DND-41 (cell line): ENCODE results near the gene SRRT.
A peak's percentile ranks its signal among the peaks of the same experiment; 100 is the strongest.

Source experiments
- ATAC-seq: fragments of 200-7000 bp; cut with Tn5 transposase; 3 replicates; pipeline ENCODE4 v1.9.1; 2021; ENCODE audit warnings: low read depth; ENCODE audit not compliant: insufficient read depth
- DNase-seq: peaks from one replicate; pipeline ENCODE4 v3.0.0-alpha.2; 2020
- H2AFZ ChIP-seq: 2 replicates; pipeline ENCODE4 v1.6.0; 2012; ENCODE audit warnings: low read depth, low read length
- H3K27ac ChIP-seq: 2 replicates; pipeline ENCODE4 v1.5.1; 2012; ENCODE audit warnings: low read length, inconsistent platforms
- H3K27me3 ChIP-seq: fragments of 200-600 bp; sonication (generic); 2 replicates; pipeline ENCODE4 v1.6.0; 2012; ENCODE audit warnings: low read length, mild to moderate bottlenecking, inconsistent platforms; ENCODE audit not compliant: insufficient read depth, poor library complexity
- H3K36me3 ChIP-seq: 2 replicates; pipeline ENCODE4 v1.5.1; 2012; ENCODE audit warnings: low read length, inconsistent platforms; ENCODE audit not compliant: insufficient read depth
- H3K4me1 ChIP-seq: 2 replicates; pipeline ENCODE4 v1.5.1; 2012; ENCODE audit warnings: mild to moderate bottlenecking, low read length; ENCODE audit not compliant: insufficient read depth
- H3K4me2 ChIP-seq: 2 replicates; pipeline ENCODE4 v1.6.0; 2012; ENCODE audit warnings: mild to moderate bottlenecking, moderate library complexity, low read length, inconsistent platforms; ENCODE audit not compliant: insufficient read depth
- H3K4me3 ChIP-seq, 2 experiments: fragments of 200-600 bp in 1 of 2; shearing (Covaris generic) in 1 of 2; 2 replicates each; pipeline ENCODE4 v1.5.1; 2012 to 2016; ENCODE audit warnings: inconsistent platforms in 2 of 2, low read length in 2 of 2, mild to moderate bottlenecking in 2 of 2, low read depth in 1 of 2, moderate library complexity in 1 of 2
- H3K79me2 ChIP-seq: 2 replicates; pipeline ENCODE4 v1.6.0; 2012; ENCODE audit warnings: low read length, inconsistent platforms; ENCODE audit not compliant: insufficient read depth
- H3K9ac ChIP-seq: 2 replicates; pipeline ENCODE4 v1.6.0; 2012; ENCODE audit warnings: low read depth, mild to moderate bottlenecking, inconsistent platforms, low read length, moderate library complexity
- H3K9me3 ChIP-seq: 2 replicates; pipeline ENCODE4 v1.5.1; 2012; ENCODE audit warnings: low read length, moderate library complexity, mild to moderate bottlenecking, inconsistent platforms; ENCODE audit not compliant: insufficient read depth, severe bottlenecking
- H4K20me1 ChIP-seq: 2 replicates; pipeline ENCODE4 v1.6.0; 2012; ENCODE audit warnings: low read length; ENCODE audit not compliant: insufficient read depth
- EZH2 ChIP-seq: IDR thresholded peaks from 3 replicates; pipeline ENCODE4 v1.6.1; 2012; ENCODE audit warnings: borderline replicate concordance, low read depth, mild to moderate bottlenecking, moderate library complexity, low read length, inconsistent platforms; ENCODE audit not compliant: severe bottlenecking
- TF ChIP-seq, protein P1 (sequence below): IDR thresholded peaks from 2 replicates; pipeline ENCODE4 v1.5.1; 2012; ENCODE audit warnings: borderline replicate concordance, low read length, moderate library complexity, mild to moderate bottlenecking; ENCODE audit not compliant: poor library complexity, severe bottlenecking; ENCODE audit errors: extremely low read depth

SRRT gene

GRCh38 chr7:100864263-100864845, 10.5 kb upstream of the SRRT start:
- Histone ChIP-seq H3K79me2 (peaks cover 29% of the 10 kb centered on the region), H3K4me3 (no peak overlapping the region), H2AFZ (no peak overlapping the region), H3K9me3 (no peaks in the 10 kb centered on the region), H3K27me3 (no peaks in the 10 kb centered on the region), H3K9ac (no peak overlapping the region), H3K27ac (no peak overlapping the region), H3K4me2 (no peak overlapping the region), H3K36me3 (peaks cover 40% of the 10 kb centered on the region), H4K20me1 (peaks cover 9% of the 10 kb centered on the region; the same call in 1 of the 2 replicates), H3K4me1 (peaks cover 26% of the 10 kb centered on the region)
- TF ChIP-seq, protein P1, sequence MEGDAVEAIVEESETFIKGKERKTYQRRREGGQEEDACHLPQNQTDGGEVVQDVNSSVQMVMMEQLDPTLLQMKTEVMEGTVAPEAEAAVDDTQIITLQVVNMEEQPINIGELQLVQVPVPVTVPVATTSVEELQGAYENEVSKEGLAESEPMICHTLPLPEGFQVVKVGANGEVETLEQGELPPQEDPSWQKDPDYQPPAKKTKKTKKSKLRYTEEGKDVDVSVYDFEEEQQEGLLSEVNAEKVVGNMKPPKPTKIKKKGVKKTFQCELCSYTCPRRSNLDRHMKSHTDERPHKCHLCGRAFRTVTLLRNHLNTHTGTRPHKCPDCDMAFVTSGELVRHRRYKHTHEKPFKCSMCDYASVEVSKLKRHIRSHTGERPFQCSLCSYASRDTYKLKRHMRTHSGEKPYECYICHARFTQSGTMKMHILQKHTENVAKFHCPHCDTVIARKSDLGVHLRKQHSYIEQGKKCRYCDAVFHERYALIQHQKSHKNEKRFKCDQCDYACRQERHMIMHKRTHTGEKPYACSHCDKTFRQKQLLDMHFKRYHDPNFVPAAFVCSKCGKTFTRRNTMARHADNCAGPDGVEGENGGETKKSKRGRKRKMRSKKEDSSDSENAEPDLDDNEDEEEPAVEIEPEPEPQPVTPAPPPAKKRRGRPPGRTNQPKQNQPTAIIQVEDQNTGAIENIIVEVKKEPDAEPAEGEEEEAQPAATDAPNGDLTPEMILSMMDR: no peak
- no peak for TF ChIP-seq EZH2
- no peak for DNase-seq
- no peak for ATAC-seq

- ATAC-seq: no peak
- H3K79me2 ChIP-seq: peaks cover 36% of the 10 kb centered on the region
- H2AFZ ChIP-seq: no peak overlapping the region
Measured at GRCh38 chr7:100865372-100865911, 9.5 kb upstream of the SRRT start.

GRCh38 chr7:100865938-100866728, 8.8 kb upstream of the SRRT start:
- 0 out of 2 replicates have a peak, but pooled peaks cover 1% of the 10 kb centered on the region for H4K20me1 ChIP-seq
- peak overlapping the region; percentile 74 for H2AFZ ChIP-seq
- no peak for TF ChIP-seq EZH2
- TF ChIP-seq, protein P1: no peak
- H3K27me3 ChIP-seq: no peaks in the 10 kb centered on the region
- H3K4me2 ChIP-seq: peak overlapping the region; percentile 89
- peak overlapping the region in 1 of 2 experiments; percentile 88; a peak in 2 of 4 replicates for H3K4me3 ChIP-seq
- DNase-seq (no peak), ATAC-seq (no peak)
- peak overlapping the region; percentile 99 for H3K9ac ChIP-seq
- peaks cover 41% of the 10 kb centered on the region for H3K36me3 ChIP-seq
- peak overlapping the region; percentile 96 for H3K27ac ChIP-seq
- H3K79me2 ChIP-seq: peaks cover 39% of the 10 kb centered on the region
- H3K9me3 ChIP-seq: no peaks in the 10 kb centered on the region
- peaks cover 26% of the 10 kb centered on the region for H3K4me1 ChIP-seq

More at GRCh38 chr7:100865372-100865911, 9.5 kb upstream of the SRRT start:
- 0 out of 2 replicates have a peak, but pooled peaks cover 5% of the 10 kb centered on the region for H4K20me1 ChIP-seq
- H3K27me3 ChIP-seq: no peaks in the 10 kb centered on the region
- H3K9ac ChIP-seq: no peak overlapping the region
- TF ChIP-seq, protein P1: no peak
- no peak for TF ChIP-seq EZH2
- H3K36me3 ChIP-seq: peaks cover 41% of the 10 kb centered on the region
- H3K9me3 ChIP-seq: no peaks in the 10 kb centered on the region
- DNase-seq: no peak
- no peak overlapping the region for H3K4me2 ChIP-seq
- no peak overlapping the region for H3K27ac ChIP-seq
- peaks cover 26% of the 10 kb centered on the region for H3K4me1 ChIP-seq
- no peak overlapping the region for H3K4me3 ChIP-seq
